ENCODE results near the gene SLC25A20.
A peak's percentile ranks its signal among the peaks of the same experiment; 100 is the strongest.

SLC25A20 gene

GRCh38 chr3:48934333-48934991 lies 35.8 kb upstream of the SLC25A20 start:
- DNase-seq (ENCODE audit: insufficient read length, low spot score) = no peak
- no peak for TF ChIP-seq CTCF (IDR thresholded peaks at IDR 0.05; ENCODE audit: insufficient read depth, missing control alignments)
- FAIRE-seq = peak; percentile 48

GRCh38 chr3:48931944-48932580 lies 33.4 kb upstream of the SLC25A20 start:
- TF ChIP-seq CTCF (IDR thresholded peaks at IDR 0.05; ENCODE audit: insufficient read depth, missing control alignments) = no peak
- FAIRE-seq (no peak), DNase-seq (ENCODE audit: insufficient read length, low spot score) (no peak)

- DNase-seq (ENCODE audit: insufficient read length, low spot score) (no peak), FAIRE-seq (no peak)
- no peak for TF ChIP-seq CTCF (IDR thresholded peaks at IDR 0.05; ENCODE audit: insufficient read depth, missing control alignments)
Observed at GRCh38 chr3:48930590-48930989, 31.9 kb upstream of the SLC25A20 start.

- no peak for TF ChIP-seq CTCF (IDR thresholded peaks at IDR 0.05; ENCODE audit: insufficient read depth, missing control alignments)
- DNase-seq (ENCODE audit: insufficient read length, low spot score) (no peak), FAIRE-seq (no peak)
Observed at GRCh38 chr3:48929358-48930035, 30.8 kb upstream of the SLC25A20 start.

GRCh38 chr3:48928679-48929078 lies 30.0 kb upstream of the SLC25A20 start:
- no peak for FAIRE-seq
- DNase-seq (ENCODE audit: insufficient read length, low spot score) = no peak

GRCh38 chr3:48927928-48928327 lies 29.2 kb upstream of the SLC25A20 start:
- FAIRE-seq (no peak), DNase-seq (ENCODE audit: insufficient read length, low spot score) (no peak)
- no peak for TF ChIP-seq CTCF (IDR thresholded peaks at IDR 0.05; ENCODE audit: insufficient read depth, missing control alignments)

More at GRCh38 chr3:48928679-48929078, 30.0 kb upstream of the SLC25A20 start:
- TF ChIP-seq CTCF (IDR thresholded peaks at IDR 0.05; ENCODE audit: insufficient read depth, missing control alignments) = no peak
